Fibroblast of skin of left biceps (primary cell): ENCODE measurements around the gene EBF4.
"Not testable (repeated sequence)": the region's sequence is repeated elsewhere in the genome, so short reads cannot be mapped to it uniquely, and the experiment has no call there.

Experiments used
- DNase-seq, 2 experiments: peaks; one replicate each; pipeline ENCODE4 v3.0.0-alpha.2; 2013; ENCODE audit warnings: low read depth in 2 of 2

The EBF4 gene

DNA sequence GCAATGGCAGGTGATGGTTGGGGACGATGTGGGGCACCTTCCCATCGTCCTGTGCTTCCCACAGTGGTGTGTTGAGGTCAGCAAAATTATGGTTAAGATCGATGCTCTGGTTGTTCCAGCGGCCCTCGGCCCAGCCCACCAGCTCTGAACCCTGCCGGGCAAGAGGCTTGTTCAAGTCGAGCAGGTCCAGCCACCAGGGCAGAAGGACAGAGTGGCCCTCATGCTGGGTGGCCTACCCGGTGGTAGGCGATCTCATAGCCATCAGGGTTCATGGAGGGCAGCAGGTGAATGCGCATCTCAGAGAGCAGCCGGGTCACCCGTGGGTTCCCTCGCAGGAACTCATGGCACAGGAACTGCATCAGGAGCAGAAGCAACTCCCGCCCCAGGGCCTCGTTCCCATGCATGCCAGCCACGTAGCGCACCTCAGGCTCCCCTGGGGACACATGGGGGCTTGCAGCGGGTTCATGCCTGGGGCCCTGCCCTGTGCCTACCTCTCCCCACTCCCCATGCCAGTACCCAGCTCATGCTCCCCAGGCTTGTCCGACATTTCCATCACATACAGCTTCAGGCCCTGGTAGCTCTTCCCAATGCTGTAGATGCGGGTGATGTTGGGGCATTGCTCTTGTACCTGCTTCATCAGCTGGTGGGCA is 103.6 kb downstream of the EBF4 start:
- DNase-seq: no peak

- no peak for DNase-seq
Observed at GRCh38 chr20:2797136-2797983, 104.8 kb downstream of the EBF4 start.

DNA sequence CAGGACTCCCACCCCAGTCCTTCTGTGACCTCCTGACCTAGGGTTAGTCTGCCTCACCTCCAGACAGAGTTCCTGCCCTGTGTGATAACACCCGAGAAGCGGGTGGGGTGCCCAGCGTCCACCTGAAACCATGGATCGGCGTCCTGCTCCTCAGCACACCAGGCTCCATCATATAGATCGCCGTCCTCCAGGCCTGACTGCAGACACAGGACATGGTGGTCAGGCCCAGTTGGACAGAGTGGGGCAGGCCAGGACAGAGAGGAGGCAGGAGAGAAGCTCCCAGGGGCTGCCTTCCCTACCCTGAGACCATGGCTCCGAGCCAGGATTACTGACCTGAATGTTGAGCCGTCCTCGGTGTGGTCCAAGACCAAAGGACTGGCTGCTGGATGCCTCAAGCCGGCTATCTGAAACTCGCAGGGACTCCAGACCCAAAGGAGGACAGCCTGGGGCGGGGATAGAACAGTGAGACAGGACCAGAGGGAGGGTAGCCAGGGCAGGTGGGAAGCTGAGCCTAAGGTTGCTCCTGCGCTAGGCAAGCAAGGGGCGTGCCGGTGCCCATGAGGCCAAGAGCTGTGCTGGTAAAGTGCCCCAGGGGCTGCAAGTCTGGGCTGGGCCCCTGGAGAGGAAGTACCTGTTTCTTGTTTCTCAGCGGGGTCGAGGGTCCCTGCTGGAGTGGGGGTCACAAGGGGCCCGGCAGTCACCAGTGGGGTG is 105.7 kb downstream of the EBF4 start:
- no peak for DNase-seq

DNA sequence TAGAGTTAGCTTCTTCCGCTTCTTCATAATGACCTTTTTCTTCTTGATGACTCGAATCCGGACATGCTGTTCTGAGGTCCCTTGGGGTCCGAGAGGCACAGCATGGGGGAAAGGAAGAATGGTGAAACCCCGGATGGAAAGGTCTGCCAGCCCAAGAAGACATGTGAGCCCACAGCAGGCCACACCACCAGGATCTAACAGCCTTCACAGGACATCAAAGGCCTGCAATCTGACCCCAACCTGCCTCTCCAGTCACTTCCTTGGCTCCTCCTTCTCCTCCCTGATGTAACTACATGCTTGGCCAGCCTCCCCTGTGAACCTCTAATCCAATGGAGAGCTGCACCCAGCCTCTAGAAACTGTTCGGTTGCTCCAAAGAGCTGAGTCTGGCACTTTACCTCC is 106.2 kb downstream of the EBF4 start:
- no peak for DNase-seq

GRCh38 chr20:2799271-2799670 is 106.7 kb downstream of the EBF4 start:
- DNase-seq: no peak

DNA sequence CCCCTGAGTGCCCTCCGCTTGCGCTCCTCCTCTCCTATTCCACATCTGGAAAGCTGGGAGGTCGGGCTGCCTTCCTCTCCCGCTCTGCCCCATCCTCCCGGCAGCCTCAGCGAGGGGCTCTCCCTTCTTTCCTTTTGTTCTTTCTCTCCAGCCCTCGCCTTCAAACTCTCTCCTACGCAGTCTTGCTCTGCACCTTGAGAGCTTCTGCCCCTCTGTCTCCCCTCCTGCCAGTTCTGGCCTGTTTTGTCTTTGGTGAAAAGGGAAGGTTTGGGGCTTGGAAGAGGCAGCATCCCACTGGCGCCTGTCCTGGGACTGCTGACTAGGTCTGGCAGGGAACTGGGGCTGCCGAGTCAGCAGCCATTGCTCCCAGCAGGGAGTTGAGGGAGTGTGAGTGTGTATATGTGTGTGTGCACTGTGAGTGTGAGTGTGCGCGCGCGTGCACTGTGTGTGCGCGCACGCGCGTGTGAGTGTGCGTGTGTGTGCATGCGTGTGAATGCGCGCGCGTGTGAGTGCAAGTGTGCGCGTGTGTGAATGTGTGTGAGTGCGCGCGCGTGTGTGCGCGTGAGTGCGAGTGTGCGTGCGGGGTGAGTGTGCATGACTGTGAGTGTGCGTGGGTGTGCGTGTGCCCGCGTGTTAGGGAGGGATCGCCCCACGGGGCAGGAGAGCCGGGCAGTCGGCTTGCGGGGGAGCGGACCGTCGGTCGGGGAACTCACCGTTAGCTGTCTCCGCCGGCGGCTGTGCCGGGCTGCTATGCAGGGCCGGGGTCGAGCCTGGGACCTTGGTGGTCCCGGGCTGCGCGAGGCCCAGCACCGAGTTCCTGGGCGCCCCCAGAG is 107.3 kb downstream of the EBF4 start:
- no peak for DNase-seq

DNA sequence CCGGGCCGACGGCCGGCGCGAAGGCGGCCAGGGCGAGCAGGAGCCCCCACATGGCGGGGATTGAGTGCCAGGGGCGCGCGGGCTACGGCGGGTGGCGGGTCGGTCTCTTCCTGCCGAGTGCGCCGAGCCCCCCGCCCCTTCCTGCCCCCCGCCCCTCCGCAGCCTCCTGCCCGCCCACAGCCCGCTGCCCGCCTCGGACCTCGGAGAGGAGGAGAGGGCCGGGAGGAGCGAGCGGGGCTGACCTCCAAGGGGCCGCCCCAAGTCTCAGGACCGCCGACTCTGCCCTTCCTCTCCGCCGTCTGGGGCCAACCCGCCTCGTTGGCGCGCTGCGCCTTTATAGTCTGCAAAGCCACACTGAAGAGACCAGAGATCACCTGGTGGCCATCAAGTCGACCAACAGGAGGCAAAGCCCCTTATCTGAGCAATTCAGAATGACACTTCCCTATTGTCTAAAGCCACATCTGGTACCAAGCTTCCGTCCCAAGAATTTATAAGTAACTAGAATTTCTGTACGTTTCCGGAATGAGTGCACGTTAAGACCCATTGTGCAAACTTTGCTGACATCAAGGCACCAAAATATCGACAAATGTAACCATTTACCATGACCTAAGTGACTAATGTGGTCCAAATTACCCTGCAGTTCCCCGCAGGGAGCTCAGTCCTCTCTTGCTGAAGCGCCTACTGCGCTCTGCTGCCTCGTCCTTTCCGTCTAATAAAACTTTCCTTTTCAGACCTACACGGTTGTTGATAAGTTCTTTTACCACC is 108.1 kb downstream of the EBF4 start, which contains the start of gene CPXM1:
Gene CPXM1, minus strand, starts transcription at position 107 of the 765 bp plus-strand sequence. Its CDS starts 55 bp downstream, at position 52.
- no peak for DNase-seq

- no peak for DNase-seq
Observed at GRCh38 chr20:2801286-2801728, 108.7 kb downstream of the EBF4 start.

DNA sequence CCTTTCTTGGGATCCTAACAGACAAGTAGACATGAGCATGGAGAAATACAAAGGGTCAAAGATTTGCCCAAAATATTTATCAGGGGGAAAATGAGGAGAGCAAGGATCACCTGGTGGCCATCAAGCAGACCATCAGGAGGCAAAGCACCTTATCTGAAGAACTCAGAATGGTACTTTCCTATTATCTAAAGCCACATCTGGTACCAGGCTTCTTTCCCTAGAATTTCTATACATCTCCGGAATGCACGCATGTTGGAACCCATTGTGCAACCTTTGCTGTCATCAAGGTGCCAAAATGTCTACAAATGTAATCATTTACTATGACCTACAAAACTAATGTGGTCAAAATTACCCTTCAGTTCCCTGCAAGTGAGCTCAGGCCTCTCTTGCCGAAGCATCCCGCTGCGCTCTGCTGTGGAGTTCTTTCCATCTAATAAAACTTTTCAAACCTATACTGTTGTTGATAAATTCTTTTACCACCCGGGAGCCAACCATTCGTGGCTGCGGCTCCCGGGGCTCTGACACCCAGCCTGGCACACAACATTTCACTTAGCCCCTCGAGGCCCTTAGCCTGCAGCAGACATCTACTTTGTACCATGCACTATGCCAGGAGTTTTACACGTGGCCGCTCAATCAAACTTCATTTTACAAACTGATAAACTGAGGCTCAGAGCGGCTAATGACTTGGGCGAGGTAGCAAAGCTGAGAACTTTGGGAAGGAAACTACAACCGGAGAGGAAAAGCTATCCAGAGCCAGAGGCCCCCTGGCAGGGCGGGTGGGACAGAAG is 111.7 kb downstream of the EBF4 start:
- DNase-seq: no peak

GRCh38 chr20:2804852-2805688 is 112.5 kb downstream of the EBF4 start:
- DNase-seq: no peak

GRCh38 chr20:2805689-2806350 is 113.2 kb downstream of the EBF4 start:
- no peak for DNase-seq

GRCh38 chr20:2806351-2806701 is 113.7 kb downstream of the EBF4 start:
- DNase-seq: no peak

DNA sequence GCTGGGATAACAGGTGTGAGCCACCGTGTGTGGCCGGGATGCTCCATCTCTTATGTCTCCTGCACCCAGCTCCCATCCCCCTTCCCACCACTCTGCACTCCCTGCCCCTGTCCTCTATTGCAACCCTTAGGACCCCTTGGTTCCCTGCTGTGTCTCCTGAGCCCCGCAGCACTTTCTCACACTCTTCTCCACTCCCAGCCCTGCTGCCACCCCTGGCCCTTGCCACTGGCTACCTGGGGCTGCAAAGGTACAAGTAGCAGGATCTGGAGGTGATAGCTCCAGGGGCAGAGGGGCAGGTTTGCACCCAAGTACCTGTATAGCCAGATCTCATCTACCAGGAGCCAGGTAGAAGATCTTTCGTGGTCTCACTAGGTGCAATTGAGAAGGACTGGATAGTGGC is 114.4 kb downstream of the EBF4 start:
- no peak for DNase-seq

DNA sequence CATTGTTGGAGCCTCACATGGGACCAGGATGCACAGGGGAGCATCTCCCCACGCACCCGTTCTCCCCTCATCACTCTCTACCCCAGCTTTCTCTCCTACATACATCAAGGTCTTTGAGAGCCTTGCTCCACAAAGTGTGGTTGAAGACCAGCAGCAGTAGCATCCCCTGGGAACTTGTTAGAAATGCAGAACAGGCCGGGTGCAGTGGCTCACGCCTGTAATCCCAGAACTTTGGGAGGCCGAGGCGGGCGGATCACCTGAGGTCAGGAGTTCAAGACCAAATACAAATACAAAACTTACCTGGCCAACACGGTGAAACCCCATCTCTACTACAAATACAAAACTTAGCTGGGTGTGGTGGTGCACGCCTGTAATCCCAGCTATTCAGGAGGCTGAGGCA is 115.3 kb downstream of the EBF4 start:
- not testable (repeated sequence) for DNase-seq

- DNase-seq: no peak
Observed at GRCh38 chr20:2809690-2810089, 117.1 kb downstream of the EBF4 start.
